HepG2 (cell line): ENCODE data around the gene CTDP1. TPM values are rescaled to one million over a fixed set of nuclear protein-coding genes. Genes with fewer than 3 reads are reported as not detected.
"Not testable (repeated sequence)": the region's sequence is repeated elsewhere in the genome, so short reads cannot be mapped to it uniquely, and the experiment has no call there.

ENCODE experiments used
- ATAC-seq: fragments of 200-7000 bp; cut with Tn5 transposase; 3 replicates; pipeline ENCODE4 v1.9.1; 2020; ENCODE audit warnings: mild to moderate bottlenecking, moderate library complexity
- BruUV-seq: library from RNA; stranded (reverse); fragments of 400-500 nt; replicated peaks from 2 replicates; lab custom pipeline; 2021; lab: Mats Ljungman, UMichigan
- CTCF ChIA-PET: fragments of 300-600 bp; formaldehyde crosslinking; extraction: SDS; loops from one replicate; lab custom pipeline; 2021; ENCODE audit warnings: low total read pairs, inconsistent platforms, low intra/inter-chr PET ratio; lab: Yijun Ruan, JAX
- POLR2A ChIA-PET: fragments of 350-600 bp; sonication (Branson Sonifier 250); formaldehyde crosslinking; loops from one replicate; lab custom pipeline; 2020; ENCODE audit warnings: antibody characterized with exemption, inconsistent platforms; lab: Yijun Ruan, JAX
- DNase-seq: peaks from one replicate; pipeline ENCODE4 v3.0.0-alpha.2; 2015; ENCODE audit warnings: low spot score
- FAIRE-seq: peaks from 3 replicates; lab custom pipeline; 2011; peaks lifted over from hg19 to GRCh38; lab: Jason Lieb, UNC
- H2AFZ ChIP-seq: one replicate; pipeline ENCODE4 v1.6.1; 2011; ENCODE audit warnings: low read length, inconsistent platforms
- H3K27ac ChIP-seq: fragments of 300-600 bp; 3 replicates; pipeline ENCODE4 v1.8.0; 2011; ENCODE audit warnings: mixed run types, mild to moderate bottlenecking, mixed read lengths, low read length, inconsistent platforms; ENCODE audit not compliant: insufficient read depth; ENCODE audit errors: extremely low read length
- H3K27me3 ChIP-seq, 2 experiments: fragments of 200-600 bp in 1 of 2; 2 replicates in 1 of 2; 3 replicates in 1 of 2; pipeline versions ENCODE4 v1.6.0 to v1.8.0; 2011; ENCODE audit warnings: low read length in 2 of 2, mild to moderate bottlenecking in 2 of 2, moderate library complexity in 2 of 2, inconsistent platforms in 1 of 2; ENCODE audit not compliant: insufficient read depth in 2 of 2, control insufficient read depth in 1 of 2
- H3K36me3 ChIP-seq, 2 experiments: fragments of 200-600 bp in 1 of 2; replicated peaks in 1 of 2; 2 replicates in 1 of 2; 3 replicates in 1 of 2; pipeline versions ENCODE4 v1.5.1 to v1.8.0; 2011; ENCODE audit warnings: low read length in 2 of 2, inconsistent platforms in 1 of 2; ENCODE audit not compliant: insufficient read depth in 2 of 2, control insufficient read depth in 1 of 2
- H3K4me1 ChIP-seq: 2 replicates; pipeline ENCODE4 v1.5.1; 2012; ENCODE audit warnings: low read length, inconsistent platforms; ENCODE audit not compliant: insufficient read depth
- H3K4me2 ChIP-seq: 2 replicates; pipeline ENCODE4 v1.6.0; 2011; ENCODE audit warnings: low read depth, low read length, inconsistent platforms
- H3K4me3 ChIP-seq, 3 experiments: fragments of 200-600 bp in 1 of 3; sonication (generic), shearing (Covaris generic) in 1 of 3; replicated peaks in 1 of 3; 2 replicates each; pipeline ENCODE4 v1.5.1; 2011 to 2016; ENCODE audit warnings: low read length in 3 of 3, inconsistent platforms in 2 of 3, low read depth in 2 of 3, mild to moderate bottlenecking in 2 of 3, control low read depth in 1 of 3, mixed read lengths in 1 of 3; ENCODE audit not compliant: insufficient read depth in 1 of 3
- H3K79me2 ChIP-seq: one replicate; pipeline ENCODE4 v1.6.1; 2011; ENCODE audit warnings: low read length, inconsistent platforms; ENCODE audit not compliant: insufficient read depth
- H3K9ac ChIP-seq: 2 replicates; pipeline ENCODE4 v1.6.0; 2011; ENCODE audit warnings: mild to moderate bottlenecking, low read depth, low read length, inconsistent platforms; ENCODE audit not compliant: insufficient read depth
- H3K9me3 ChIP-seq: 2 replicates; pipeline ENCODE4 v1.5.1; 2012; ENCODE audit warnings: mild to moderate bottlenecking, low read length
- H4K20me1 ChIP-seq: 2 replicates; pipeline ENCODE4 v1.6.0; 2011; ENCODE audit warnings: inconsistent platforms, mild to moderate bottlenecking, low read length, moderate library complexity; ENCODE audit not compliant: insufficient read depth
- BRCA1 ChIP-seq: sonication (generic); formaldehyde crosslinking; IDR thresholded peaks from 2 replicates; pipeline ENCODE4 v1.4.0; 2020; ENCODE audit warnings: missing genetic modification reagents
- HIC2 ChIP-seq: sonication (generic); formaldehyde crosslinking; IDR thresholded peaks from 2 replicates; pipeline ENCODE4 v1.9.0; 2022; ENCODE audit warnings: low read depth, missing genetic modification reagents
- RXRA ChIP-seq: sonication (generic); formaldehyde crosslinking; IDR thresholded peaks from 2 replicates; pipeline ENCODE4 v1.5.1; 2020; ENCODE audit warnings: missing genetic modification reagents
- ZBTB14 ChIP-seq: sonication (generic); formaldehyde crosslinking; IDR thresholded peaks from 2 replicates; pipeline ENCODE4 v1.4.0; 2020; ENCODE audit warnings: missing genetic modification reagents
- WGBS: methylation state at CpG from one replicate; pipeline ENCODE4 v1.1.6; 2017; ENCODE audit warnings: low lambda C conversion rate; 5-methylcytosine and 5-hydroxymethylcytosine counted together
- in situ Hi-C: cut with HindIII; loops from 2 replicates; pipeline ENCODE4 v1.10.0; 2017; ENCODE audit warnings: low pct_unique_long_range_greater_than_20kb; ENCODE audit not compliant: extremely low pct_ligation_motif_present
- intact Hi-C: fragments of 100-400 bp; cut with micrococcal nuclease; formaldehyde crosslinking; loops from one replicate; pipeline ENCODE4 v1.10.0; 2022; ENCODE audit not compliant: unreplicated experiment
- polyA plus RNA-seq, 8 experiments: library from polyadenylated mRNA; depleted of rRNA in 3 of 8; stranded (reverse) in 7 of 8; unstranded in 1 of 8; fragments of >200 nt; fragmentation: Illumina TruSeq in 4 of 8; extraction: Trizol in 4 of 8; gene quantifications; 2 replicates each; pipeline versions ENCODE4 v1.2.1 to v1.2.3, GENCODE V29; 2011 to 2016; ENCODE audit warnings: low read depth in 4 of 8, missing spikeins in 1 of 8, mixed read lengths in 1 of 8; ENCODE audit not compliant: insufficient read depth in 1 of 8
- total RNA-seq, 5 experiments: library from RNA; depleted of rRNA; stranded (reverse); fragments of >200 nt; fragmentation: Illumina TruSeq; extraction: Trizol; gene quantifications; 2 replicates each; pipeline ENCODE4 v1.2.3, GENCODE V29; 2016; ENCODE audit warnings: low read depth in 1 of 5

Gene CTDP1
- total and polyA plus RNA-seq, 2 of the 13 experiments (the other 11 are each of a cell fraction or from before 2014, with no cell fraction given): 6.9 to 11.0 TPM

GRCh38 chr18:79750980-79751571 is 71.5 kb downstream of the CTDP1 start:
- Histone ChIP-seq H3K4me3 (no peak overlapping the region), H3K79me2 (no peaks in the 10 kb centered on the region), H3K9me3 (no peaks in the 10 kb centered on the region), H3K9ac (no peak overlapping the region), H3K4me1 (no peaks in the 10 kb centered on the region), H2AFZ (no peak overlapping the region), H3K36me3 (peaks cover 5 to 29% of the 10 kb centered on the region in 2 experiments; a peak in 4 of 5 replicates), H3K27me3 (no peaks in the 10 kb centered on the region), H4K20me1 (no peaks in the 10 kb centered on the region), H3K4me2 (no peak overlapping the region), H3K27ac (no peak overlapping the region)
- ATAC-seq (no peak), FAIRE-seq (no peak), DNase-seq (no peak)
- 88% methylated on average over 12 of the region's 13 CpGs for WGBS
- POLR2A ChIA-PET: no interaction called here
- intact Hi-C loops (no loop called here), in situ Hi-C loops (no loop called here)
- BruUV-seq: no TSS peak
- CTCF ChIA-PET: no interaction called here
- TF ChIP-seq HIC2 (CRISPR knock-in tag): 0 out of 2 replicates have a peak, but pooled peaks have one; percentile 26
- TF ChIP-seq RXRA (CRISPR knock-in tag): no peak
- TF ChIP-seq BRCA1: no peak
- no peak for TF ChIP-seq ZBTB14 (CRISPR knock-in tag)

GRCh38 chr18:79751918-79752578 is 72.4 kb downstream of the CTDP1 start:
- BruUV-seq, POLR2A ChIA-PET, CTCF ChIA-PET, H3K4me2 ChIP-seq, intact Hi-C loops, H3K27me3 ChIP-seq, in situ Hi-C loops, DNase-seq, H3K79me2 ChIP-seq, H3K4me1 ChIP-seq, FAIRE-seq, ATAC-seq, H3K4me3 ChIP-seq, H4K20me1 ChIP-seq, H2AFZ ChIP-seq, H3K9ac ChIP-seq, H3K27ac ChIP-seq, H3K9me3 ChIP-seq: not testable (repeated sequence)
- H3K36me3 ChIP-seq: peaks cover 5 to 21% of the 10 kb centered on the region in 2 experiments; a peak in 4 of 5 replicates
- 94% methylated on average over 5 of the region's 20 CpGs for WGBS

GRCh38 chr18:79752946-79753345 is 73.3 kb downstream of the CTDP1 start:
- peaks cover 2 to 19% of the 10 kb centered on the region in 2 experiments; a peak in 2 of 5 replicates for H3K36me3 ChIP-seq
- CTCF ChIA-PET, H3K4me1 ChIP-seq, H3K27ac ChIP-seq, H3K4me3 ChIP-seq, H3K9me3 ChIP-seq, H4K20me1 ChIP-seq, DNase-seq, FAIRE-seq, in situ Hi-C loops, H3K27me3 ChIP-seq, BruUV-seq, H2AFZ ChIP-seq, POLR2A ChIA-PET, ATAC-seq, H3K79me2 ChIP-seq, intact Hi-C loops, H3K9ac ChIP-seq, H3K4me2 ChIP-seq: not testable (repeated sequence)
- WGBS: 100% methylated on average over 7 of the region's 8 CpGs
